Prostate gland (tissue), 2 donors: ENCODE data around the gene NEDD4L. TPM values are rescaled to one million over a fixed set of nuclear protein-coding genes. Genes with fewer than 3 reads are reported as not detected.

Source experiments
- DNase-seq: peaks from one replicate; pipeline ENCODE4 v3.0.0-alpha.2; 2019; ENCODE audit warnings: low spot score
- H3K27ac ChIP-seq, 2 donors: fragments of 200-600 bp; sonication (generic); 2 replicates each; pipeline ENCODE4 v1.5.1; 2017 to 2019
- H3K27me3 ChIP-seq: fragments of 200-600 bp; sonication (generic); replicated peaks from 2 replicates; pipeline ENCODE4 v1.5.1; 2019; ENCODE audit not compliant: insufficient read depth
- H3K36me3 ChIP-seq, 2 donors: fragments of 200-600 bp; sonication (generic); 1 replicate in 1 of 2; 2 replicates in 1 of 2; pipeline versions ENCODE4 v1.5.1 to v1.8.1; 2017 to 2019
- H3K4me1 ChIP-seq: fragments of 200-600 bp; sonication (generic); replicated peaks from 2 replicates; pipeline ENCODE4 v1.5.1; 2019
- H3K4me3 ChIP-seq, 2 donors: fragments of 200-600 bp; sonication (generic); 2 replicates each; pipeline ENCODE4 v1.5.1; 2017 to 2019
- H3K9me3 ChIP-seq: fragments of 200-600 bp; sonication (generic); 2 replicates; pipeline ENCODE4 v1.5.1; 2017
- CTCF ChIP-seq, 4 experiments: fragments of 200-600 bp in 2 of 4; fragments of 450-650 bp in 2 of 4; sonication (generic) in 2 of 4; IDR thresholded peaks; 1 replicate in 3 of 4; 2 replicates in 1 of 4; pipeline ENCODE4 v1.5.1; 2016 to 2019; ENCODE audit warnings: antibody characterized with exemption in 4 of 4, mild to moderate bottlenecking in 2 of 4, moderate library complexity in 2 of 4
- POLR2A ChIP-seq: fragments of 450-650 bp; IDR thresholded peaks from one replicate; pipeline ENCODE4 v1.6.1; 2016; ENCODE audit warnings: antibody characterized with exemption, mild to moderate bottlenecking
- POLR2AphosphoS5 ChIP-seq: sonication (generic); formaldehyde crosslinking; IDR thresholded peaks from one replicate; pipeline ENCODE4 v1.6.1; 2017; ENCODE audit warnings: antibody characterized with exemption
- WGBS: methylation state at CpG from one replicate; pipeline ENCODE4 v1.1.5; 2018; 5-methylcytosine and 5-hydroxymethylcytosine counted together
- intact Hi-C: fragments of 100-400 bp; cut with DNase I; formaldehyde crosslinking; loops from one replicate; pipeline ENCODE4 v1.14.2; 2022
- total RNA-seq, 2 donors: library from RNA; depleted of rRNA; stranded (reverse); fragments of >200 nt; gene quantifications; one replicate each; pipeline ENCODE4 v1.1.0, GENCODE V29; 2016

The NEDD4L gene
- total RNA-seq, 2 donors from 2014 or later, result 280 to 420 TPM

- Histone ChIP-seq H3K36me3 (peaks cover 0 to 4% of the 10 kb centered on the region in 2 donors), H3K27me3 (no peaks in the 10 kb centered on the region), H3K27ac (no peak overlapping the region), H3K9me3 (no peaks in the 10 kb centered on the region), H3K4me1 (peaks cover 7% of the 10 kb centered on the region), H3K4me3 (no peak overlapping the region)
- intact Hi-C loops, result loop anchor here (10.0 kb wide), 1 partner anchor 150 kb away; no protein-coding TSS in a partner anchor
- 61% methylated on average over 8 of the region's 8 CpGs for WGBS
- DNase-seq, result no peak
- TF ChIP-seq POLR2AphosphoS5, result no peak
- TF ChIP-seq POLR2A, result no peak
- TF ChIP-seq CTCF (IDR thresholded peaks at IDR 0.05), result no peak
These were observed 300.9 kb downstream of the NEDD4L start for GRCh38 chr18:58344861-58345463.

- intact Hi-C loops, result loop anchor here (10.0 kb wide), 1 partner anchor 149 kb away; no protein-coding TSS in a partner anchor
- H3K4me1 ChIP-seq, result peaks cover 7% of the 10 kb centered on the region
- H3K36me3 ChIP-seq, result peaks cover 0 to 4% of the 10 kb centered on the region in 2 donors
- no peaks in the 10 kb centered on the region for H3K27me3 ChIP-seq
- TF ChIP-seq POLR2AphosphoS5 (no peak), POLR2A (no peak), CTCF (IDR thresholded peaks at IDR 0.05) (no peak)
- 84% methylated on average over 6 of the region's 6 CpGs for WGBS
- H3K9me3 ChIP-seq, result no peaks in the 10 kb centered on the region
- no peak overlapping the region for H3K27ac ChIP-seq
- H3K4me3 ChIP-seq, result no peak overlapping the region
- no peak for DNase-seq
These were observed 301.8 kb downstream of the NEDD4L start for GRCh38 chr18:58345875-58346274.

GRCh38 chr18:58347135-58347534 is 303.1 kb downstream of the NEDD4L start:
- intact Hi-C loops, result loop anchor here (10.0 kb wide), 1 partner anchor 148 kb away; no protein-coding TSS in a partner anchor
- Histone ChIP-seq H3K4me1 (peaks cover 7% of the 10 kb centered on the region), H3K4me3 (no peak overlapping the region), H3K9me3 (no peaks in the 10 kb centered on the region), H3K27me3 (no peaks in the 10 kb centered on the region), H3K36me3 (peaks cover 0 to 4% of the 10 kb centered on the region in 2 donors), H3K27ac (no peak overlapping the region)
- DNase-seq, result no peak
- WGBS, result 84% methylated on average over 7 of the region's 7 CpGs
- TF ChIP-seq POLR2AphosphoS5 (no peak), CTCF (IDR thresholded peaks at IDR 0.05) (no peak), POLR2A (no peak)

GRCh38 chr18:58348517-58348916 is 304.5 kb downstream of the NEDD4L start:
- TF ChIP-seq POLR2AphosphoS5 (no peak), CTCF (IDR thresholded peaks at IDR 0.05) (no peak), POLR2A (no peak)
- WGBS, result 78% methylated on average over 4 of the region's 4 CpGs
- H3K4me1 ChIP-seq, result peaks cover 7% of the 10 kb centered on the region
- peaks cover 0 to 4% of the 10 kb centered on the region in 2 donors for H3K36me3 ChIP-seq
- no peak for DNase-seq
- intact Hi-C loops, result loop anchor here (10.0 kb wide), 1 partner anchor 146 kb away; no protein-coding TSS in a partner anchor
- H3K4me3 ChIP-seq, result no peak overlapping the region
- H3K27me3 ChIP-seq, result no peaks in the 10 kb centered on the region
- no peak overlapping the region for H3K27ac ChIP-seq
- H3K9me3 ChIP-seq, result no peaks in the 10 kb centered on the region

GRCh38 chr18:58348951-58349350 is 304.9 kb downstream of the NEDD4L start:
- WGBS, result 75% methylated on average over 7 of the region's 7 CpGs
- intact Hi-C loops, result loop anchor here (10.0 kb wide), 1 partner anchor 146 kb away; no protein-coding TSS in a partner anchor

More at GRCh38 chr18:58348951-58349350, 304.9 kb downstream of the NEDD4L start:
- TF ChIP-seq CTCF (IDR thresholded peaks at IDR 0.05) (no peak), POLR2A (no peak), POLR2AphosphoS5 (no peak)
- Histone ChIP-seq H3K4me3 (no peak overlapping the region), H3K27me3 (no peaks in the 10 kb centered on the region), H3K27ac (no peak overlapping the region), H3K36me3 (peaks cover 0 to 4% of the 10 kb centered on the region in 2 donors), H3K4me1 (peaks cover 7% of the 10 kb centered on the region), H3K9me3 (no peaks in the 10 kb centered on the region)
- no peak for DNase-seq
